Measurements from ENCODE around the gene CTIF. TPM values are rescaled to one million over a fixed set of nuclear protein-coding genes. Genes with fewer than 3 reads are reported as not detected.

Gene CTIF
- total RNA-seq, 1 donor from 2014 or later = 35.1 TPM

DNA sequence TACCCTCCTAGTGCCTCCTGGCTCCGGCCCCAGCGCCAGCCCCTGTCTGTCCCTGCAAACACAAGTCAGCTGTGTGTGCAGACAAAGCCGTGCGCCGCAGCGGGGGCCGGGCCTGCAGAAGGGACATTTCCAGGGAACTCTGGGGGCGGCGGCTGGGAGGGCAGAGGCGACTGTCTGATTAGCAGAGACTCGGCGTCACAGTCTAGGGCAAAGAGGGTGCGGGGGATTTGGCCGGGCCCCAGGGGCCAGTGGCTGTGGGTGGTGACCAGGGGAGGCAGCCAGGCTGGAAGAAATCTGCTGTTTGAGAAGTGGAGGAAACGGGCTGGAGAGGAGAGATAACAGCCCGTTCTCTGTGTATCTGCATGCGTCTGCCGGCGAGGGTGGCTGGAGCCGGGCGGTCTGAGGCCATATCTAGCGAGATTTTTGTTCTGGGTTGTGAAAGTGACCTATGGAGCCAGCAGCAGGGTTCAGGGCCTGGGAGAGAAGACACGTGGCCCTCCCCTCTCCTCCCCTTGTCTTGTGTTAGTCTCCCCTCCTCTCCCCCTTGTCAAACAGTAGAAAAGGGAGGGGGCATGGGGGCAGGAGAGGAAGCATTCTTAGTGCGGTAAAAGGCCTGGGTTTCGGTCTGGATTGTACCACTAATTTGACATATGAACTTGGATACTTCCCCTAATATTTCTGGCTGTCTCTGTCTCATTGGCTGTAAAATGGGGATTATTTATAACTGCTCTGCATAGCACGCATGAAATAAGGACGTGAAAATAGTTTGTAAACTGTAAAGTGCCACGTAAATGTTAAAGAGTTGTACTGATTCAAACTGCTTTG lies 242.5 kb downstream of the CTIF start:
- H3K27ac ChIP-seq = peak overlapping the region; percentile 80
- TF ChIP-seq POLR2AphosphoS5 (IDR thresholded peaks at IDR 0.05; ENCODE audit: insufficient read depth in 1 of 2, low read depth in 1 of 2) = peak; percentile 36 to 59
- TF ChIP-seq, protein P1, sequence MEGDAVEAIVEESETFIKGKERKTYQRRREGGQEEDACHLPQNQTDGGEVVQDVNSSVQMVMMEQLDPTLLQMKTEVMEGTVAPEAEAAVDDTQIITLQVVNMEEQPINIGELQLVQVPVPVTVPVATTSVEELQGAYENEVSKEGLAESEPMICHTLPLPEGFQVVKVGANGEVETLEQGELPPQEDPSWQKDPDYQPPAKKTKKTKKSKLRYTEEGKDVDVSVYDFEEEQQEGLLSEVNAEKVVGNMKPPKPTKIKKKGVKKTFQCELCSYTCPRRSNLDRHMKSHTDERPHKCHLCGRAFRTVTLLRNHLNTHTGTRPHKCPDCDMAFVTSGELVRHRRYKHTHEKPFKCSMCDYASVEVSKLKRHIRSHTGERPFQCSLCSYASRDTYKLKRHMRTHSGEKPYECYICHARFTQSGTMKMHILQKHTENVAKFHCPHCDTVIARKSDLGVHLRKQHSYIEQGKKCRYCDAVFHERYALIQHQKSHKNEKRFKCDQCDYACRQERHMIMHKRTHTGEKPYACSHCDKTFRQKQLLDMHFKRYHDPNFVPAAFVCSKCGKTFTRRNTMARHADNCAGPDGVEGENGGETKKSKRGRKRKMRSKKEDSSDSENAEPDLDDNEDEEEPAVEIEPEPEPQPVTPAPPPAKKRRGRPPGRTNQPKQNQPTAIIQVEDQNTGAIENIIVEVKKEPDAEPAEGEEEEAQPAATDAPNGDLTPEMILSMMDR (IDR thresholded peaks at IDR 0.05) = no peak
- no peaks in the 10 kb centered on the region for H3K27me3 ChIP-seq
- DNase-seq (ENCODE audit: extremely low spot score in 2 of 2) = no peak
- no peaks in the 10 kb centered on the region for H3K9me3 ChIP-seq
- no peaks in the 10 kb centered on the region for H3K36me3 ChIP-seq
- H3K4me1 ChIP-seq = peaks cover 59% of the 10 kb centered on the region
- H3K4me3 ChIP-seq = peak overlapping the region; percentile 10 to 15
- intact Hi-C loops (cut with DNase I) = loop anchor here (10.0 kb wide), 1 partner anchor 63 kb away; no protein-coding TSS in a partner anchor

DNA sequence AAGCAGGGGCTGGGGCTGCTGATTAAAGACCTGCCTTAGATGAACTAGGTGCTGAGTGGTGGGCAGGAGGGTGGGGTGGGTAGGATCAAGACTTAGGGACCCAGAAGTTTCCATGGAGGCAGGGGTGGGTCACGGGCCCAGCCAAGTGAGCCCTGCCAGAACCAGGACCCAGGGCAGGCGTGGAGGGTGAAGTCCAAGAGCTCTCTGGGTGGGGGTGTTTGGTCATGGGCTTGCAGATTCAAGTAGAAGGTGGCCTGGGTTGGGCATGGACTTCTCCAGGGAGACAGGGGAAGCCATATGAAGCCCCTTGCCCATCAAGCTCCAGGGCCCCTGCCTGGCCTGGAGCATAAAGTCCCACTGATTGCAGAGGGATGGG lies 243.1 kb downstream of the CTIF start:
- Histone ChIP-seq H3K4me1 (peaks cover 53% of the 10 kb centered on the region), H3K36me3 (no peaks in the 10 kb centered on the region), H3K9me3 (no peaks in the 10 kb centered on the region), H3K27me3 (no peaks in the 10 kb centered on the region), H3K27ac (peak overlapping the region; percentile 80), H3K4me3 (no peak overlapping the region)
- TF ChIP-seq POLR2AphosphoS5 (IDR thresholded peaks at IDR 0.05; ENCODE audit: insufficient read depth in 1 of 2, low read depth in 1 of 2) (no peak), POLR2A (IDR thresholded peaks at IDR 0.05) (no peak)
- TF ChIP-seq, protein P1 (IDR thresholded peaks at IDR 0.05) = no peak
- intact Hi-C loops (cut with DNase I) = loop anchor here (10.0 kb wide), 1 partner anchor 63 kb away; no protein-coding TSS in a partner anchor
- DNase-seq (ENCODE audit: extremely low spot score in 2 of 2) = no peak

DNA sequence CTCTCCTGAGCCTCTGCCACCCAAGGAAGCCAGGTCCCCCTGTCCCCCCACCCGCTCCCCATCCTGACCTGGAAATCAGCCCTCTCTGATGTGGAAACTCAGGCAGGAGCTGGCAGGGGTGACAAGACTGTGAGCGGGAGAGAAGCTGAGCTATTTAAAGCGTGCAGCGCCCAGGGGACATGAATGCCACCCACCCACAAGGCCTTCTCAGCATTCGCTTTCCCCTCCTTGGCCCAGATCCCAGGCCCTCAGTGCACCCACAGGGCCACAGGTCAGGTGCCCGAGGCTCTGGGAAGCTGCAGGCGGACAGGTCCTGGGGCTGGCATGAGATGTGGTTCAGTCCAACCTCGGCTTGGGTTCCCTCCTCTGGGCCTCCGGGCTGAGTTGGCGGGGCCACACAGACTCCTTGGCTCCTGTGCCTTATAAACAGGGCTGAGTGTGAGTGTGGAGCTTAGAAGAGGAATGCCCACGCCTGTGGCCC lies 243.6 kb downstream of the CTIF start:
- H3K27me3 ChIP-seq = no peaks in the 10 kb centered on the region
- no peak for DNase-seq (ENCODE audit: extremely low spot score in 2 of 2)
- H3K9me3 ChIP-seq = no peaks in the 10 kb centered on the region
- intact Hi-C loops (cut with DNase I) = loop anchor here (10.0 kb wide), 1 partner anchor 62 kb away; no protein-coding TSS in a partner anchor
- no peaks in the 10 kb centered on the region for H3K36me3 ChIP-seq
- peaks cover 48% of the 10 kb centered on the region for H3K4me1 ChIP-seq
- H3K27ac ChIP-seq = peak overlapping the region; percentile 80
- no peak overlapping the region for H3K4me3 ChIP-seq
- TF ChIP-seq POLR2A (IDR thresholded peaks at IDR 0.05) (no peak), POLR2AphosphoS5 (IDR thresholded peaks at IDR 0.05; ENCODE audit: insufficient read depth in 1 of 2, low read depth in 1 of 2) (no peak)
- TF ChIP-seq, protein P1 (IDR thresholded peaks at IDR 0.05) = no peak

DNA sequence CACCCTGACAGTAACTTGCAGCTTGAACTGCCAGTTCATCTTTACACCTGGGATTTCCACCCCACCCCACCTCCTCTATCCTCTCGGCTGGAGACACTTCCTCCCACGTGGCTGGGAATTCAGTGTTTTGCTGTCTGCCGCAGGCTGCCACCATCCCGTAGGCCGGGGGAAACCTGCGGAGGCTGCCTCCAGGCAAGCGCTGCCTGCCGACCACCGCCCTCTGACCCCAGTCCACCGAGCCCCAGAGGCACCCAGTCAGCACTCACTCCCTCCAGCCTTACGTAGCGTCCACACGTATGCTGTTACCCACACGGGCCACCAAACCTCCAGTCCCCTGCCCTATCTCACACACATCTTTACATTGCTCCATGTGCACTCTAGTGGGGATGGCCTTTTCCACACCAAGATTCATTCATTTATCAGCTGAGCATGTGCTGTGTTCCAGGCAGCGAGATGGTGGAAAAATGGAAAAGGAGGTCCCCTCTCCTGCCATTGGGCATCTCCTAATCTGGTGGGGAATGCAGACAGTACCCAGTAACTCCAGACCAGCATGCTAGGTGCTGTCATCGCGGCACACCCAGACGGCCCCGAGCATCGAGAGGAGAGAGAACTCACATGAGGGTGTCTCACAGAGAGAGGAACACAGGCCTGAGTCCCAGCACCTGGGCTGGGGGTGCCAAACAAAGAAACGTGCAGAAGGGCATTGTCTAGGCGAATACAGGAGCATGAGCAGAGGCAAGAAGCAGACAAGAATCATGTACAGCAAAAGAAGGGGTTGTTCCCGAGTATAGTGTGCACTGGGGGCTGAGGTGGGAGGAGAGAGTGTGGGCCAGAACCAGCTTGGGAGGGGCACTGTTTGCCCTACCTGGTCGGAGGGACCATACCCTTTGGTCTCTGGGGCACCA lies 245.0 kb downstream of the CTIF start:
- Histone ChIP-seq H3K27me3 (no peaks in the 10 kb centered on the region), H3K36me3 (no peaks in the 10 kb centered on the region), H3K4me1 (peaks cover 39% of the 10 kb centered on the region), H3K9me3 (no peaks in the 10 kb centered on the region), H3K27ac (no peak overlapping the region), H3K4me3 (no peak overlapping the region)
- TF ChIP-seq, protein P1 (IDR thresholded peaks at IDR 0.05) = no peak
- TF ChIP-seq POLR2AphosphoS5 (IDR thresholded peaks at IDR 0.05; ENCODE audit: insufficient read depth in 1 of 2, low read depth in 1 of 2) (no peak), POLR2A (IDR thresholded peaks at IDR 0.05) (no peak)
- no peak for DNase-seq (ENCODE audit: extremely low spot score in 2 of 2)
- intact Hi-C loops (cut with DNase I) = loop anchor here (10.0 kb wide), 1 partner anchor 61 kb away; no protein-coding TSS in a partner anchor
